Measurements from ENCODE around the gene FBXO7.

The FBXO7 gene

GRCh38 chr22:32528984-32529982 lies 54.7 kb downstream of the FBXO7 start:
- Mint-ChIP-seq H3K4me1 (ENCODE audit: low read depth) (peaks cover 10% of the 10 kb centered on the region), H3K9me3 (no peaks in the 10 kb centered on the region), H3K27me3 (peaks cover 9% of the 10 kb centered on the region), H3K36me3 (ENCODE audit: low read depth) (no peaks in the 10 kb centered on the region), H3K4me3 (no peak overlapping the region), H3K27ac (no peak overlapping the region)
- intact Hi-C loops (cut with micrococcal nuclease), result loop anchor here (1.0 to 2.0 kb wide), 2 partner anchors 458 to 471 kb away; no protein-coding TSS in a partner anchor

GRCh38 chr22:32531228-32531627 lies 56.6 kb downstream of the FBXO7 start:
- Mint-ChIP-seq H3K36me3 (ENCODE audit: low read depth) (no peaks in the 10 kb centered on the region), H3K27me3 (peaks cover 9% of the 10 kb centered on the region), H3K4me3 (no peak overlapping the region), H3K27ac (no peak overlapping the region), H3K9me3 (no peaks in the 10 kb centered on the region), H3K4me1 (ENCODE audit: low read depth) (peaks cover 10% of the 10 kb centered on the region)
- intact Hi-C loops (cut with micrococcal nuclease), result no loop called here

GRCh38 chr22:32531931-32532819 lies 57.6 kb downstream of the FBXO7 start:
- peaks cover 9% of the 10 kb centered on the region for H3K27me3 Mint-ChIP-seq
- no peak overlapping the region for H3K27ac Mint-ChIP-seq
- H3K4me3 Mint-ChIP-seq, result no peak overlapping the region
- peaks cover 10% of the 10 kb centered on the region for H3K4me1 Mint-ChIP-seq (ENCODE audit: low read depth)
- no peaks in the 10 kb centered on the region for H3K36me3 Mint-ChIP-seq (ENCODE audit: low read depth)
- intact Hi-C loops (cut with micrococcal nuclease), result no loop called here
- H3K9me3 Mint-ChIP-seq, result no peaks in the 10 kb centered on the region

GRCh38 chr22:32532820-32533128 lies 58.2 kb downstream of the FBXO7 start:
- Mint-ChIP-seq H3K9me3 (no peaks in the 10 kb centered on the region), H3K4me1 (ENCODE audit: low read depth) (peaks cover 10% of the 10 kb centered on the region), H3K27me3 (peaks cover 9% of the 10 kb centered on the region), H3K4me3 (no peak overlapping the region), H3K27ac (no peak overlapping the region), H3K36me3 (ENCODE audit: low read depth) (no peaks in the 10 kb centered on the region)
- intact Hi-C loops (cut with micrococcal nuclease), result no loop called here

GRCh38 chr22:32533265-32534111 lies 58.9 kb downstream of the FBXO7 start:
- intact Hi-C loops (cut with micrococcal nuclease), result no loop called here
- no peak overlapping the region for H3K27ac Mint-ChIP-seq

GRCh38 chr22:32534252-32535235 lies 59.9 kb downstream of the FBXO7 start:
- no peak overlapping the region for H3K4me3 Mint-ChIP-seq
- H3K9me3 Mint-ChIP-seq, result no peaks in the 10 kb centered on the region
- H3K27ac Mint-ChIP-seq, result no peak overlapping the region
- H3K4me1 Mint-ChIP-seq (ENCODE audit: low read depth), result peaks cover 12% of the 10 kb centered on the region
- H3K36me3 Mint-ChIP-seq (ENCODE audit: low read depth), result no peaks in the 10 kb centered on the region
- intact Hi-C loops (cut with micrococcal nuclease), result no loop called here
- H3K27me3 Mint-ChIP-seq, result peaks cover 5% of the 10 kb centered on the region

More at GRCh38 chr22:32533265-32534111, 58.9 kb downstream of the FBXO7 start:
- Mint-ChIP-seq H3K9me3 (no peaks in the 10 kb centered on the region), H3K4me1 (ENCODE audit: low read depth) (peaks cover 10% of the 10 kb centered on the region), H3K27me3 (peaks cover 9% of the 10 kb centered on the region), H3K4me3 (no peak overlapping the region), H3K36me3 (ENCODE audit: low read depth) (no peaks in the 10 kb centered on the region)

- H3K27ac Mint-ChIP-seq, result no peak overlapping the region
- H3K9me3 Mint-ChIP-seq, result no peaks in the 10 kb centered on the region
- no peak overlapping the region for H3K4me3 Mint-ChIP-seq
- intact Hi-C loops (cut with micrococcal nuclease), result no loop called here
- peaks cover 4% of the 10 kb centered on the region for H3K27me3 Mint-ChIP-seq
- H3K36me3 Mint-ChIP-seq (ENCODE audit: low read depth), result no peaks in the 10 kb centered on the region
- peaks cover 16% of the 10 kb centered on the region for H3K4me1 Mint-ChIP-seq (ENCODE audit: low read depth)
These were observed 61.0 kb downstream of the FBXO7 start for GRCh38 chr22:32535531-32536190.

- H3K4me1 Mint-ChIP-seq (ENCODE audit: low read depth), result peaks cover 16% of the 10 kb centered on the region
- intact Hi-C loops (cut with micrococcal nuclease), result no loop called here
- H3K27me3 Mint-ChIP-seq, result peaks cover 4% of the 10 kb centered on the region
These were observed 61.7 kb downstream of the FBXO7 start for GRCh38 chr22:32536352-32536751.

GRCh38 chr22:32538521-32538920 lies 63.9 kb downstream of the FBXO7 start:
- H3K9me3 Mint-ChIP-seq, result no peaks in the 10 kb centered on the region
- H3K27ac Mint-ChIP-seq, result no peak overlapping the region
- intact Hi-C loops (cut with micrococcal nuclease), result no loop called here
- peaks cover 5% of the 10 kb centered on the region for H3K4me1 Mint-ChIP-seq (ENCODE audit: low read depth)
- H3K4me3 Mint-ChIP-seq, result no peak overlapping the region
- no peaks in the 10 kb centered on the region for H3K36me3 Mint-ChIP-seq (ENCODE audit: low read depth)
- peaks cover 4% of the 10 kb centered on the region for H3K27me3 Mint-ChIP-seq

More at GRCh38 chr22:32536352-32536751, 61.7 kb downstream of the FBXO7 start:
- Mint-ChIP-seq H3K36me3 (ENCODE audit: low read depth) (no peaks in the 10 kb centered on the region), H3K4me3 (no peak overlapping the region), H3K9me3 (no peaks in the 10 kb centered on the region), H3K27ac (no peak overlapping the region)

- Mint-ChIP-seq H3K9me3 (no peaks in the 10 kb centered on the region), H3K36me3 (ENCODE audit: low read depth) (no peaks in the 10 kb centered on the region), H3K4me1 (ENCODE audit: low read depth) (peaks cover 5% of the 10 kb centered on the region), H3K27me3 (peaks cover 1% of the 10 kb centered on the region), H3K4me3 (no peak overlapping the region), H3K27ac (no peak overlapping the region)
- intact Hi-C loops (cut with micrococcal nuclease), result no loop called here
These were observed 65.2 kb downstream of the FBXO7 start for GRCh38 chr22:32539631-32540421.

GRCh38 chr22:32541481-32541880 lies 66.9 kb downstream of the FBXO7 start:
- Mint-ChIP-seq H3K4me3 (no peak overlapping the region), H3K27me3 (peaks cover 1% of the 10 kb centered on the region), H3K27ac (no peak overlapping the region), H3K36me3 (ENCODE audit: low read depth) (no peaks in the 10 kb centered on the region), H3K9me3 (no peaks in the 10 kb centered on the region), H3K4me1 (ENCODE audit: low read depth) (peaks cover 5% of the 10 kb centered on the region)
- intact Hi-C loops (cut with micrococcal nuclease), result no loop called here

Data from dendritic cell treated with granulocyte-macrophage colony-stimulating factor and Interleukin-4, amounts not matched to agents 40 ng/mL and 50 ng/mL, for 4 days (primary cell).